ENCODE results near the gene ATG101. TPM values are rescaled to one million over a fixed set of nuclear protein-coding genes. Genes with fewer than 3 reads are reported as not detected.

The ATG101 gene
- total RNA-seq, 2 donors from 2014 or later: 26.8 to 36.9 TPM

GRCh38 chr12:52042706-52043385 lies 26.9 kb upstream of the ATG101 start:
- Histone ChIP-seq H3K36me3 (no peaks in the 10 kb centered on the region), H3K4me1 (peaks cover 0 to 98% of the 10 kb centered on the region in 2 donors), H3K27ac (peak overlapping the region; percentile 94 to 99), H3K4me3 (no peak overlapping the region), H3K9me3 (no peaks in the 10 kb centered on the region), H3K27me3 (no peaks in the 10 kb centered on the region)
- TF ChIP-seq CTCF (IDR thresholded peaks at IDR 0.05): no peak
- no peak for DNase-seq (ENCODE audit: low spot score)

GRCh38 chr12:52043386-52044212 lies 26.2 kb upstream of the ATG101 start:
- DNase-seq (ENCODE audit: low spot score): no peak
- Histone ChIP-seq H3K27ac (peak overlapping the region; percentile 94 to 99), H3K4me3 (peak overlapping the region; percentile 33 to 51), H3K9me3 (no peaks in the 10 kb centered on the region), H3K27me3 (no peaks in the 10 kb centered on the region), H3K4me1 (peaks cover 0 to 93% of the 10 kb centered on the region in 2 donors), H3K36me3 (no peaks in the 10 kb centered on the region)
- no peak for TF ChIP-seq CTCF (IDR thresholded peaks at IDR 0.05)

- peak; percentile 94 for DNase-seq (ENCODE audit: low spot score)
- peak overlapping the region; percentile 33 to 51 for H3K4me3 ChIP-seq
- H3K9me3 ChIP-seq: no peaks in the 10 kb centered on the region
- peak overlapping the region; percentile 94 to 99 for H3K27ac ChIP-seq
- no peaks in the 10 kb centered on the region for H3K27me3 ChIP-seq
- H3K36me3 ChIP-seq: no peaks in the 10 kb centered on the region
- TF ChIP-seq CTCF (IDR thresholded peaks at IDR 0.05): no peak
- H3K4me1 ChIP-seq: peaks cover 0 to 93% of the 10 kb centered on the region in 2 donors
These were observed 25.3 kb upstream of the ATG101 start for GRCh38 chr12:52044292-52044983.

GRCh38 chr12:52045794-52046199 lies 24.0 kb upstream of the ATG101 start:
- H3K9me3 ChIP-seq: no peaks in the 10 kb centered on the region
- no peak for TF ChIP-seq CTCF (IDR thresholded peaks at IDR 0.05)
- no peaks in the 10 kb centered on the region for H3K36me3 ChIP-seq
- peak overlapping the region; percentile 94 to 99 for H3K27ac ChIP-seq
- DNase-seq (ENCODE audit: low spot score): no peak
- H3K4me1 ChIP-seq: peaks cover 0 to 92% of the 10 kb centered on the region in 2 donors
- peak overlapping the region in 1 of 2 donors; percentile 51 for H3K4me3 ChIP-seq
- H3K27me3 ChIP-seq: no peaks in the 10 kb centered on the region

GRCh38 chr12:52046859-52047258 lies 22.9 kb upstream of the ATG101 start:
- Histone ChIP-seq H3K4me1 (peaks cover 0 to 86% of the 10 kb centered on the region in 2 donors), H3K4me3 (no peak overlapping the region), H3K36me3 (no peaks in the 10 kb centered on the region), H3K27ac (peak overlapping the region; percentile 94 to 99), H3K9me3 (no peaks in the 10 kb centered on the region), H3K27me3 (no peaks in the 10 kb centered on the region)
- no peak for DNase-seq (ENCODE audit: low spot score)
- no peak for TF ChIP-seq CTCF (IDR thresholded peaks at IDR 0.05)
